ENCODE results near the gene UNC13D.
A peak's percentile ranks its signal among the peaks of the same experiment; 100 is the strongest.

Gene UNC13D

GRCh38 chr17:75873587-75874322 is 29.6 kb upstream of the UNC13D start:
- no peak overlapping the region for H3K27ac ChIP-seq (ENCODE audit: extremely low read depth, low read depth, low read length)
- CTCF ChIA-PET: interaction anchor here (0.5 to 7.6 kb wide), 7 partner anchors 9 to 308 kb away, joined by 3 to 84 read pairs (median 5); no protein-coding TSS in a partner anchor
- H3K9me3 ChIP-seq (ENCODE audit: control insufficient read depth, insufficient read depth, low read depth, low read length): no peaks in the 10 kb centered on the region
- H3K36me3 ChIP-seq (ENCODE audit: control insufficient read depth in 2 of 2, insufficient read depth in 1 of 2, low read length in 2 of 2): peaks cover 0 to 4% of the 10 kb centered on the region in 2 experiments; a peak in 1 of 3 replicates
- H3K4me3 ChIP-seq (ENCODE audit: low read depth, low read length): no peak overlapping the region
- H3K4me1 ChIP-seq (ENCODE audit: control insufficient read depth, insufficient read depth, low read length): peaks cover 4% of the 10 kb centered on the region
- TF ChIP-seq ZNF362 (tag by site-specific recombination; IDR thresholded peaks at IDR 0.05) (no peak), SCRT2 (tag by site-specific recombination; IDR thresholded peaks at IDR 0.05) (peak; percentile 89), SCRT1 (tag by site-specific recombination; IDR thresholded peaks at IDR 0.05; ENCODE audit: borderline replicate concordance) (peak; percentile 67; the same call in 1 of the 2 replicates), ZNF664 (tag by site-specific recombination; IDR thresholded peaks at IDR 0.05) (peak; percentile 99), ZNF24 (tag by site-specific recombination; IDR thresholded peaks at IDR 0.05) (0 out of 2 replicates have a peak, but pooled peaks have one; percentile 47)
- POLR2A ChIA-PET: interaction anchor here (1.0 to 2.0 kb wide), 2 partner anchors 18 to 94 kb away, joined by 3 to 26 read pairs; partner anchors contain the start of gene WBP2

- H3K9me3 ChIP-seq (ENCODE audit: control insufficient read depth, insufficient read depth, low read depth, low read length): no peaks in the 10 kb centered on the region
- CTCF ChIA-PET: interaction anchor here (0.6 to 7.6 kb wide), 7 partner anchors 8 to 828 kb away, joined by 3 to 84 read pairs (median 4); partner anchors contain the start of gene WBP2
- no peak overlapping the region for H3K4me3 ChIP-seq (ENCODE audit: low read depth, low read length)
- POLR2A ChIA-PET: interaction anchor here (0.6 to 2.4 kb wide), 8 partner anchors 12 to 93 kb away, joined by 3 to 26 read pairs (median 4); partner anchors contain the start of genes FBF1, TRIM65, UNK and WBP2
- H3K27ac ChIP-seq (ENCODE audit: extremely low read depth, low read depth, low read length): peak overlapping the region; percentile 47
- H3K36me3 ChIP-seq (ENCODE audit: control insufficient read depth in 2 of 2, insufficient read depth in 1 of 2, low read length in 2 of 2): peaks cover 0 to 4% of the 10 kb centered on the region in 2 experiments; a peak in 1 of 3 replicates
- TF ChIP-seq KLF17 (tag by site-specific recombination; IDR thresholded peaks at IDR 0.05): peak; percentile 66; the same call in 1 of the 2 replicates
- no peak for TF ChIP-seq ZNF544 (tag by site-specific recombination; IDR thresholded peaks at IDR 0.05)
- no peak for TF ChIP-seq ZNF776 (tag by site-specific recombination; IDR thresholded peaks at IDR 0.05; ENCODE audit: borderline replicate concordance)
- no peak for TF ChIP-seq TCF7L2 (IDR thresholded peaks at IDR 0.05; ENCODE audit: borderline replicate concordance, low read depth, low read length)
- TF ChIP-seq SCRT2 (tag by site-specific recombination; IDR thresholded peaks at IDR 0.05): peak; percentile 64
- no peak for TF ChIP-seq HOXA7 (CRISPR knock-in tag; IDR thresholded peaks at IDR 0.05; ENCODE audit: borderline replicate concordance)
- TF ChIP-seq MEIS1 (CRISPR knock-in tag; IDR thresholded peaks at IDR 0.05; ENCODE audit: borderline replicate concordance): no peak
- TF ChIP-seq OSR2 (tag by site-specific recombination; IDR thresholded peaks at IDR 0.05): no peak
- no peak for TF ChIP-seq ZNF624 (tag by site-specific recombination; IDR thresholded peaks at IDR 0.05)
- peak; percentile 96 for TF ChIP-seq ZBTB17 (tag by site-specific recombination; IDR thresholded peaks at IDR 0.05)
- TF ChIP-seq KLF1 (tag by site-specific recombination; IDR thresholded peaks at IDR 0.05): peak; percentile 60
- TF ChIP-seq ZNF404 (tag by site-specific recombination; IDR thresholded peaks at IDR 0.05): no peak
- TF ChIP-seq ZNF202 (tag by site-specific recombination; IDR thresholded peaks at IDR 0.05; ENCODE audit: borderline replicate concordance): no peak
- TF ChIP-seq ZNF791 (tag by site-specific recombination; IDR thresholded peaks at IDR 0.05): no peak
- no peak for TF ChIP-seq ZNF510 (tag by site-specific recombination; IDR thresholded peaks at IDR 0.05; ENCODE audit: insufficient replicate concordance)
- TF ChIP-seq ZNF585B (tag by site-specific recombination; IDR thresholded peaks at IDR 0.05): no peak
- TF ChIP-seq ZNF488 (tag by site-specific recombination; IDR thresholded peaks at IDR 0.05): no peak
- no peak for TF ChIP-seq ZNF704 (tag by site-specific recombination; IDR thresholded peaks at IDR 0.05)
- peak; percentile 77; the same call in 1 of the 2 replicates for TF ChIP-seq ZBTB48 (tag by site-specific recombination; IDR thresholded peaks at IDR 0.05)
- no peak for TF ChIP-seq ZNF292 (tag by site-specific recombination; IDR thresholded peaks at IDR 0.05; ENCODE audit: borderline replicate concordance, low read depth)
- TF ChIP-seq MYNN (tag by site-specific recombination; IDR thresholded peaks at IDR 0.05; ENCODE audit: borderline replicate concordance): no peak
- peak; percentile 47 for TF ChIP-seq SP2 (tag by site-specific recombination; IDR thresholded peaks at IDR 0.05)
- H3K4me1 ChIP-seq (ENCODE audit: control insufficient read depth, insufficient read depth, low read length): peaks cover 4% of the 10 kb centered on the region
Measured at GRCh38 chr17:75872434-75873351, 28.5 kb upstream of the UNC13D start.

Data from HEK293 (cell line).